Panc1 (cell line): ENCODE results near the gene NOBOX. TPM values are rescaled to one million over a fixed set of nuclear protein-coding genes. Genes with fewer than 3 reads are reported as not detected.

Experiments
- ATAC-seq: fragments of 200-7000 bp; cut with Tn5 transposase; 2 replicates; pipeline ENCODE4 v1.9.1; 2020; ENCODE audit warnings: mild to moderate bottlenecking, moderate library complexity
- BruUV-seq: library from RNA; stranded (reverse); fragments of 400-500 nt; replicated peaks from 2 replicates; lab custom pipeline; 2021; lab: Mats Ljungman, UMichigan
- CTCF ChIA-PET: fragments of 300-600 bp; sonication (Branson Sonifier 250); formaldehyde crosslinking; loops from one replicate; lab custom pipeline; 2022; ENCODE audit warnings: antibody characterized with exemption; lab: Charles Lee
- POLR2A ChIA-PET: fragments of 300-600 bp; sonication (Branson Sonifier 250); formaldehyde crosslinking; loops from one replicate; lab custom pipeline; 2022; ENCODE audit warnings: antibody characterized with exemption; lab: Charles Lee
- DNase-seq: peaks from one replicate; pipeline ENCODE4 v3.0.0-alpha.2; 2010; ENCODE audit warnings: low read depth, low spot score
- H3K27ac ChIP-seq: 2 replicates; pipeline ENCODE4 v1.5.1; 2011; ENCODE audit warnings: mild to moderate bottlenecking, low read length, inconsistent platforms
- H3K27me3 ChIP-seq: fragments of 200-500 bp; sonication (Bioruptor generic); 2 replicates; pipeline ENCODE4 v1.6.0; 2014; ENCODE audit warnings: low read length, inconsistent platforms; ENCODE audit not compliant: control insufficient read depth, insufficient read depth
- H3K36me3 ChIP-seq: fragments of 200-500 bp; sonication (Bioruptor generic); 2 replicates; pipeline ENCODE4 v1.5.1; 2014; ENCODE audit warnings: inconsistent platforms, mild to moderate bottlenecking, low read length, moderate library complexity; ENCODE audit not compliant: control insufficient read depth, insufficient read depth
- H3K4me1 ChIP-seq: 2 replicates; pipeline ENCODE4 v1.5.1; 2011; ENCODE audit warnings: inconsistent platforms, mild to moderate bottlenecking, low read length, moderate library complexity; ENCODE audit not compliant: control insufficient read depth, insufficient read depth
- H3K4me3 ChIP-seq, 2 experiments: 2 replicates each; pipeline ENCODE4 v1.5.1; 2011 to 2012; ENCODE audit warnings: low read depth in 2 of 2, low read length in 2 of 2, mild to moderate bottlenecking in 2 of 2, inconsistent platforms in 1 of 2, moderate library complexity in 1 of 2
- H3K9me3 ChIP-seq: fragments of 200-500 bp; sonication (Bioruptor generic); 2 replicates; pipeline ENCODE4 v1.5.1; 2014; ENCODE audit warnings: low read depth, mild to moderate bottlenecking, inconsistent platforms, low read length, moderate library complexity; ENCODE audit not compliant: control insufficient read depth, insufficient read depth
- CTCF ChIP-seq: fragments of 450-650 bp; IDR thresholded peaks from 2 replicates; pipeline ENCODE4 v1.5.1; 2017; ENCODE audit warnings: mild to moderate bottlenecking
- POLR2AphosphoS5 ChIP-seq: IDR thresholded peaks from 2 replicates; pipeline ENCODE4 v1.6.1; 2012; ENCODE audit warnings: mild to moderate bottlenecking, low read depth, low read length, moderate library complexity
- REST ChIP-seq, 2 experiments: IDR thresholded peaks; 2 replicates each; pipeline ENCODE4 v1.6.1; 2011 to 2012; ENCODE audit warnings: low read depth in 2 of 2, control low read depth in 1 of 2, low read length in 1 of 2, mild to moderate bottlenecking in 1 of 2, moderate library complexity in 1 of 2; ENCODE audit not compliant: insufficient read depth in 1 of 2
- SIN3A ChIP-seq: IDR thresholded peaks from 2 replicates; pipeline ENCODE4 v1.6.1; 2012; ENCODE audit warnings: low read depth, mild to moderate bottlenecking, low read length, moderate library complexity, borderline replicate concordance; ENCODE audit not compliant: insufficient read depth
- TCF7L2 ChIP-seq: IDR thresholded peaks from 2 replicates; pipeline ENCODE4 v1.6.1; 2011; ENCODE audit warnings: mild to moderate bottlenecking, low read depth, low read length, inconsistent platforms
- in situ Hi-C: cut with HindIII; loops from 2 replicates; pipeline ENCODE4 v1.10.0; 2016; ENCODE audit warnings: low sequenced_read_pairs, low pct_unique_long_range_greater_than_20kb
- intact Hi-C: fragments of 100-400 bp; cut with micrococcal nuclease; formaldehyde crosslinking; loops from one replicate; pipeline ENCODE4 v1.10.0; 2022; ENCODE audit not compliant: unreplicated experiment
- total RNA-seq: library from RNA; stranded (reverse); gene quantifications from one replicate; pipeline ENCODE4 v1.2.1, GENCODE V29; 2021; ENCODE audit not compliant: unreplicated experiment

Gene NOBOX
- total RNA-seq, 1 experiment from 2014 or later: not detected

- peaks cover 9% of the 10 kb centered on the region for H3K27me3 ChIP-seq
- TF ChIP-seq POLR2AphosphoS5 (no peak), SIN3A (no peak), REST (IDR thresholded peaks at IDR 0.05; ENCODE audit: insufficient read depth in 1 of 2, low read depth in 2 of 2, low read length in 1 of 2) (no peak), TCF7L2 (no peak)
- H3K27ac ChIP-seq: no peak overlapping the region
- no TSS peak for BruUV-seq
- DNase-seq (no peak), ATAC-seq (no peak)
- CTCF ChIA-PET: no interaction called here
- no peak overlapping the region for H3K4me3 ChIP-seq
- in situ Hi-C loops (no loop called here), intact Hi-C loops (no loop called here)
- POLR2A ChIA-PET: no interaction called here
- H3K4me1 ChIP-seq: no peaks in the 10 kb centered on the region
- H3K36me3 ChIP-seq: no peaks in the 10 kb centered on the region
- no peaks in the 10 kb centered on the region for H3K9me3 ChIP-seq
Observed at GRCh38 chr7:144398911-144399310, 4.6 kb downstream of the NOBOX start.

GRCh38 chr7:144398291-144398690 lies 5.2 kb downstream of the NOBOX start:
- Histone ChIP-seq H3K36me3 (no peaks in the 10 kb centered on the region), H3K27ac (no peak overlapping the region), H3K27me3 (peaks cover 9% of the 10 kb centered on the region), H3K4me3 (no peak overlapping the region), H3K4me1 (no peaks in the 10 kb centered on the region), H3K9me3 (no peaks in the 10 kb centered on the region)
- in situ Hi-C loops (no loop called here), intact Hi-C loops (no loop called here)
- CTCF ChIA-PET: no interaction called here
- BruUV-seq: no TSS peak
- ATAC-seq (no peak), DNase-seq (no peak)
- POLR2A ChIA-PET: no interaction called here
- TF ChIP-seq CTCF (no peak), POLR2AphosphoS5 (no peak)

GRCh38 chr7:144397086-144397485 lies 6.4 kb downstream of the NOBOX start:
- Histone ChIP-seq H3K36me3 (no peaks in the 10 kb centered on the region), H3K27me3 (peaks cover 9% of the 10 kb centered on the region), H3K4me1 (no peaks in the 10 kb centered on the region), H3K27ac (no peak overlapping the region), H3K9me3 (no peaks in the 10 kb centered on the region), H3K4me3 (no peak overlapping the region)
- CTCF ChIA-PET: no interaction called here
- intact Hi-C loops (no loop called here), in situ Hi-C loops (no loop called here)
- DNase-seq: no peak
- ATAC-seq: no peak
- TF ChIP-seq REST (IDR thresholded peaks at IDR 0.05; ENCODE audit: insufficient read depth in 1 of 2, low read depth in 2 of 2, low read length in 1 of 2) (no peak), TCF7L2 (no peak), SIN3A (no peak), CTCF (no peak), POLR2AphosphoS5 (no peak)
- POLR2A ChIA-PET: no interaction called here
- BruUV-seq: no TSS peak
